Stimulated activated CD8-positive, alpha-beta memory T cell treated with anti-CD3 and anti-CD28 coated beads, Interleukin-12 subunit alpha, Interleukin-12 subunit beta, amount 100 ng/mL, for 4 hours (primary cell): ENCODE results near the gene GHRL.

Experiments used
- DNase-seq: peaks from one replicate; pipeline ENCODE4 v3.0.0-alpha.2; 2020; ENCODE audit warnings: low read depth

The GHRL gene

GRCh38 chr3:10327592-10327991 is 34.8 kb upstream of the GHRL start:
- no peak for DNase-seq

- DNase-seq = no peak
Measured at GRCh38 chr3:10322352-10322710, 29.6 kb upstream of the GHRL start.

- DNase-seq = no peak
Measured at GRCh38 chr3:10321630-10322351, 29.0 kb upstream of the GHRL start.

- no peak for DNase-seq
Measured at GRCh38 chr3:10320320-10320677, 27.6 kb upstream of the GHRL start.

- no peak for DNase-seq
Measured at GRCh38 chr3:10319804-10320203, 27.1 kb upstream of the GHRL start.

- DNase-seq = no peak
Measured at GRCh38 chr3:10319251-10319650, 26.5 kb upstream of the GHRL start.

GRCh38 chr3:10317961-10318350 is 25.2 kb upstream of the GHRL start:
- no peak for DNase-seq

GRCh38 chr3:10317311-10317960 is 24.7 kb upstream of the GHRL start:
- DNase-seq = no peak

- DNase-seq = no peak
Measured at GRCh38 chr3:10315771-10316344, 23.1 kb upstream of the GHRL start.

- DNase-seq = no peak
Measured at GRCh38 chr3:10315101-10315500, 22.4 kb upstream of the GHRL start.

GRCh38 chr3:10312861-10313260 is 20.1 kb upstream of the GHRL start:
- DNase-seq = no peak

- DNase-seq = no peak
Measured at GRCh38 chr3:10312391-10312790, 19.6 kb upstream of the GHRL start.

- no peak for DNase-seq
Measured at GRCh38 chr3:10311710-10312109, 19.0 kb upstream of the GHRL start.

GRCh38 chr3:10310578-10310977 is 17.8 kb upstream of the GHRL start:
- DNase-seq = no peak

GRCh38 chr3:10309736-10310135 is 17.0 kb upstream of the GHRL start:
- no peak for DNase-seq

GRCh38 chr3:10308678-10309077 is 15.9 kb upstream of the GHRL start:
- DNase-seq = no peak

GRCh38 chr3:10306156-10306555 is 13.4 kb upstream of the GHRL start:
- no peak for DNase-seq

GRCh38 chr3:10305331-10305902 is 12.7 kb upstream of the GHRL start:
- no peak for DNase-seq

GRCh38 chr3:10304905-10305304 is 12.2 kb upstream of the GHRL start:
- no peak for DNase-seq

GRCh38 chr3:10303785-10304184 is 11.0 kb upstream of the GHRL start:
- no peak for DNase-seq

GRCh38 chr3:10303105-10303504 is 10.4 kb upstream of the GHRL start:
- DNase-seq = no peak

GRCh38 chr3:10300087-10300486 is 7.3 kb upstream of the GHRL start:
- DNase-seq = no peak

GRCh38 chr3:10299679-10300078 is 6.9 kb upstream of the GHRL start:
- DNase-seq = no peak
